DOHH2 (cell line): ENCODE results near the gene DLGAP1.

ENCODE experiments used
- H3F3A ChIP-seq: fragments of 200-600 bp; sonication (generic), shearing (Covaris generic); 2 replicates; pipeline ENCODE4 v1.6.0; 2016; ENCODE audit warnings: antibody characterized with exemption, mild to moderate bottlenecking; ENCODE audit not compliant: control insufficient read depth, insufficient read depth
- H3K27ac ChIP-seq: fragments of 200-600 bp; sonication (generic); 2 replicates; pipeline ENCODE4 v1.5.1; 2014; ENCODE audit warnings: low read depth, mild to moderate bottlenecking, low read length, moderate library complexity
- H3K27me3 ChIP-seq: fragments of 200-600 bp; sonication (generic); 2 replicates; pipeline ENCODE4 v1.6.1; 2014; ENCODE audit warnings: mild to moderate bottlenecking, low read length, mixed read lengths; ENCODE audit not compliant: control insufficient read depth
- H3K36me3 ChIP-seq: fragments of 200-600 bp; sonication (generic); 2 replicates; pipeline ENCODE4 v1.6.1; 2014; ENCODE audit warnings: mild to moderate bottlenecking, low read length, moderate library complexity, mixed read lengths; ENCODE audit not compliant: control insufficient read depth
- H3K4me1 ChIP-seq: fragments of 200-600 bp; sonication (generic); 2 replicates; pipeline ENCODE4 v1.6.1; 2014; ENCODE audit warnings: mild to moderate bottlenecking, low read length, mixed read lengths; ENCODE audit not compliant: control insufficient read depth
- H3K4me2 ChIP-seq: fragments of 200-600 bp; sonication (generic); 2 replicates; pipeline ENCODE4 v1.6.0; 2014; ENCODE audit warnings: mild to moderate bottlenecking, low read length, moderate library complexity
- H3K4me3 ChIP-seq: fragments of 200-600 bp; sonication (generic); 2 replicates; pipeline ENCODE4 v1.5.1; 2014; ENCODE audit warnings: mild to moderate bottlenecking, low read length, mixed read lengths
- H3K79me2 ChIP-seq: fragments of 200-600 bp; sonication (generic); 2 replicates; pipeline ENCODE4 v1.6.1; 2014; ENCODE audit warnings: mild to moderate bottlenecking, low read length, mixed read lengths; ENCODE audit not compliant: control insufficient read depth
- H3K9me2 ChIP-seq: fragments of 200-600 bp; sonication (generic); replicated peaks from 2 replicates; pipeline ENCODE4 v1.6.1; 2014; ENCODE audit warnings: mild to moderate bottlenecking, low read length, mixed read lengths; ENCODE audit not compliant: control insufficient read depth
- H3K9me3 ChIP-seq: fragments of 200-600 bp; sonication (generic); 2 replicates; pipeline ENCODE4 v1.6.1; 2014; ENCODE audit warnings: antibody characterized with exemption, low read length, mixed read lengths; ENCODE audit not compliant: control insufficient read depth, insufficient read depth
- H4K20me1 ChIP-seq: fragments of 200-600 bp; sonication (generic); 2 replicates; pipeline ENCODE4 v1.6.0; 2014; ENCODE audit warnings: low read depth, mild to moderate bottlenecking, antibody characterized with exemption, low read length, moderate library complexity; ENCODE audit not compliant: control insufficient read depth, insufficient read depth
- EZH2phosphoT487 ChIP-seq: fragments of 200-600 bp; sonication (generic); IDR thresholded peaks from 2 replicates; pipeline ENCODE4 v1.6.1; 2017; ENCODE audit warnings: borderline replicate concordance, mild to moderate bottlenecking, antibody characterized with exemption, low read length, moderate library complexity, mixed read lengths
- TF ChIP-seq, protein P1 (sequence below): fragments of 200-600 bp; sonication (generic); IDR thresholded peaks from one replicate; pipeline ENCODE4 v1.5.1; 2014; ENCODE audit warnings: antibody characterized with exemption, mild to moderate bottlenecking, low read depth, low read length; ENCODE audit not compliant: poor library complexity, severe bottlenecking

Gene DLGAP1

DNA sequence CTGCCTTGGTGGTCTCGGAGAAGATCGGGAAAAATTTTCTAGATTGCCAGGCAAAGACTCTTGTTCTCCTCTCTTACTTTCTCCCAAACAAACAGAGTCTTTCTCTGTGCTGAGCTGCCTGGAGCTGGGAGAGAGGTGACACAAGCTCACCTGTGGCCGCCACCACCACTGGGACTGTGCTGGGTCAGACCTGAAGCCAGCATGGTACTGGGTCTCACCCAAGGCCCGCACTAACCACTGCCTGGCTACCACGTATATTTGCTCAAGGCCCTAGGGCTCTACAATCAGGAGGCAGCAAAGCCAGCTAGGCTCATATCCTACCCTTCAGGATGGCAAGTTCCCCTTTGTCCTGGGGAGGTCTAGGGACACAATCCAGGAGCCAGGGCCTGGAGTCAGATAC, 312.2 kb downstream of the DLGAP1 start:
- no peaks in the 10 kb centered on the region for H3K9me3 ChIP-seq
- H3K27ac ChIP-seq = no peak overlapping the region
- H4K20me1 ChIP-seq = no peaks in the 10 kb centered on the region
- H3K9me2 ChIP-seq = no peaks in the 10 kb centered on the region
- H3K4me2 ChIP-seq = no peak overlapping the region
- no peak overlapping the region for H3K4me3 ChIP-seq
- no peaks in the 10 kb centered on the region for H3K4me1 ChIP-seq
- H3F3A ChIP-seq = no peaks in the 10 kb centered on the region
- TF ChIP-seq, protein P1, sequence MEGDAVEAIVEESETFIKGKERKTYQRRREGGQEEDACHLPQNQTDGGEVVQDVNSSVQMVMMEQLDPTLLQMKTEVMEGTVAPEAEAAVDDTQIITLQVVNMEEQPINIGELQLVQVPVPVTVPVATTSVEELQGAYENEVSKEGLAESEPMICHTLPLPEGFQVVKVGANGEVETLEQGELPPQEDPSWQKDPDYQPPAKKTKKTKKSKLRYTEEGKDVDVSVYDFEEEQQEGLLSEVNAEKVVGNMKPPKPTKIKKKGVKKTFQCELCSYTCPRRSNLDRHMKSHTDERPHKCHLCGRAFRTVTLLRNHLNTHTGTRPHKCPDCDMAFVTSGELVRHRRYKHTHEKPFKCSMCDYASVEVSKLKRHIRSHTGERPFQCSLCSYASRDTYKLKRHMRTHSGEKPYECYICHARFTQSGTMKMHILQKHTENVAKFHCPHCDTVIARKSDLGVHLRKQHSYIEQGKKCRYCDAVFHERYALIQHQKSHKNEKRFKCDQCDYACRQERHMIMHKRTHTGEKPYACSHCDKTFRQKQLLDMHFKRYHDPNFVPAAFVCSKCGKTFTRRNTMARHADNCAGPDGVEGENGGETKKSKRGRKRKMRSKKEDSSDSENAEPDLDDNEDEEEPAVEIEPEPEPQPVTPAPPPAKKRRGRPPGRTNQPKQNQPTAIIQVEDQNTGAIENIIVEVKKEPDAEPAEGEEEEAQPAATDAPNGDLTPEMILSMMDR = no peak
- no peak for TF ChIP-seq EZH2phosphoT487
- no peaks in the 10 kb centered on the region for H3K79me2 ChIP-seq
- H3K36me3 ChIP-seq = no peaks in the 10 kb centered on the region
- H3K27me3 ChIP-seq = no peaks in the 10 kb centered on the region

DNA sequence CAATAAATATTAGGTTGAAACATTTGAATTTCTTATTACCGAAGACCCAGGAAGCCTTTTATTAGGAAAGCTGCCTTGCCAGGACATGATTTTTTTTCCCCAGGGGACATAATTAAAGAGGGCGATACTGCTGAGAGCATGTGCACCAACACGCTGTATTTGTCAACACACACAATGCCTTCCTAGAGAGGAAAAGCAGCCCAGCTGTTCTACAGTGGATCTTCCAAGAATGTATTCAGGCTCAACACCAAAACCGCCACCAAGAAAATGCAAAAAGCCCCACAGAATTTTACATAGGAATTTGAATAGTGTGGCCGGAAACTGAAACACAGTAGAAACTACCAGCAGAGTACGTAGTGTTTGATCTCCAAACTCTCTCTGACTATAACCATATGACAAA, 320.4 kb downstream of the DLGAP1 start:
- Histone ChIP-seq H3K4me3 (no peak overlapping the region), H3K4me1 (no peaks in the 10 kb centered on the region), H3K9me3 (no peaks in the 10 kb centered on the region), H3F3A (no peaks in the 10 kb centered on the region), H3K9me2 (no peaks in the 10 kb centered on the region), H4K20me1 (no peaks in the 10 kb centered on the region), H3K79me2 (no peaks in the 10 kb centered on the region), H3K27me3 (no peaks in the 10 kb centered on the region), H3K27ac (no peak overlapping the region), H3K4me2 (no peak overlapping the region), H3K36me3 (no peaks in the 10 kb centered on the region)
- TF ChIP-seq EZH2phosphoT487 = no peak
- TF ChIP-seq, protein P1 = no peak

DNA sequence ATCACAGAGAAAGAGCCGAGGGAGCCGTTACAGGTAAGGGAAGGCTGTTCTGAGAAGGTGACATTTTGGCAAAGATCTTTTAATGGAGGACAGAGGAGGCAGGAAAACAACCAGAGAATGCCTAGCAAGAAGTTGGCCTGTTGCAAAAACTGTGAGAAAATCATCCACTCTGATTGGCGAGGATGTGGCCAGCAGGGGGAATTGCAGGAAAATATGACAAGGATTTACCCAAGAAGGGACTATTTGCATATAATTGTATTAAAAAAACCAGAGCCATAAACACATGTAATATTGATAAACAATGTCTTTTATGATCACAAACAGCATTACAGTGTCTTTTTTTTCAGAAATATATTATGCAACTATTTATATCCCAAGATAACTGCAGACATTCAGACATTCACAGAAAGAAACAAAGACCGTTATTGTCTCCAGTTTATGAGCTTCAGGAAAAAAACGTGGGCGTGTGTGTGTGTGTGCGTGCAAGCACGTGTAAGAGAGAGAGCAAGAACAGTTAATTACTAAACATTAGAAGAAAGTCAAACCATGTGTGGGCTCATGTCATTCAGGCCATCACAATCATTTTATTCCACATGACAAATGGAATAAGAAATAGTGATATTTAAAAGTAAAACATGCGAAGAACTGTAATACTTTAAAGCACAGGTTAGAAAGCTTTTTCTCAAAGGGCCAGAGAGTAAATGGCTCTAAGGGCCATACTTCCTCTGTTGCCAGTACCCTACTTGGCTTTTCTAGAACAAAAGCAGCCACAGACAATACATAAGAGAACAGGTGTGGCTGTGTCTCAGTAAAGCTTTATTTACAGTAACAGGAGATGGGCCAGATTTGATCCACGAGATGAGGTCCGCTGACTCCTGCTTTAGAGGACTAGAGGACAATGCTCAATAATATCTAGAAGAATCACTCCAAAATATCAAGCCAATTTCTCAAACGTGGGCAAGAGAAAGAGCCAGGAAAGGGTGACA, 324.1 kb downstream of the DLGAP1 start:
- no peak overlapping the region for H3K4me3 ChIP-seq
- TF ChIP-seq, protein P1 = no peak
- TF ChIP-seq EZH2phosphoT487 = no peak
- H3K9me3 ChIP-seq = no peaks in the 10 kb centered on the region
- H3K36me3 ChIP-seq = no peaks in the 10 kb centered on the region
- H3K4me1 ChIP-seq = 0 out of 2 replicates have a peak, but pooled peaks cover 6% of the 10 kb centered on the region
- no peaks in the 10 kb centered on the region for H3K9me2 ChIP-seq
- no peaks in the 10 kb centered on the region for H3K79me2 ChIP-seq
- H3K4me2 ChIP-seq = no peak overlapping the region
- H3F3A ChIP-seq = no peaks in the 10 kb centered on the region
- no peaks in the 10 kb centered on the region for H4K20me1 ChIP-seq
- no peak overlapping the region for H3K27ac ChIP-seq
- no peaks in the 10 kb centered on the region for H3K27me3 ChIP-seq
